VCaP (cell line): ENCODE data around the gene TM9SF4.
"Not testable (repeated sequence)": the region's sequence is repeated elsewhere in the genome, so short reads cannot be mapped to it uniquely, and the experiment has no call there.

ENCODE experiments used
- H3K27ac ChIP-seq: fragments of 450-650 bp; 2 replicates; pipeline ENCODE4 v1.5.1; 2017
- CTCF ChIP-seq: fragments of 450-650 bp; conservative IDR thresholded peaks from 2 replicates; pipeline ENCODE4 v1.5.1; 2017; ENCODE audit warnings: mild to moderate bottlenecking, moderate library complexity

The TM9SF4 gene

GRCh38 chr20:32160341-32160740 lies 50.8 kb downstream of the TM9SF4 start:
- H3K27ac ChIP-seq: no peak overlapping the region
- no peak for TF ChIP-seq CTCF

- TF ChIP-seq CTCF: no peak
- no peak overlapping the region for H3K27ac ChIP-seq
These were observed 52.8 kb downstream of the TM9SF4 start for GRCh38 chr20:32162351-32162750.

- no peak for TF ChIP-seq CTCF
- no peak overlapping the region for H3K27ac ChIP-seq
These were observed 54.4 kb downstream of the TM9SF4 start for GRCh38 chr20:32163951-32164350.

- H3K27ac ChIP-seq: no peak overlapping the region
- TF ChIP-seq CTCF: no peak
These were observed 55.6 kb downstream of the TM9SF4 start for GRCh38 chr20:32164984-32165735.

- TF ChIP-seq CTCF: no peak
- no peak overlapping the region for H3K27ac ChIP-seq
These were observed 56.5 kb downstream of the TM9SF4 start for GRCh38 chr20:32165836-32166545.

- no peak for TF ChIP-seq CTCF
- H3K27ac ChIP-seq: no peak overlapping the region
These were observed 58.0 kb downstream of the TM9SF4 start for GRCh38 chr20:32167552-32167951.

GRCh38 chr20:32168184-32168910 lies 58.8 kb downstream of the TM9SF4 start:
- TF ChIP-seq CTCF: no peak
- H3K27ac ChIP-seq: no peak overlapping the region

- not testable (repeated sequence) for H3K27ac ChIP-seq
These were observed 68.2 kb downstream of the TM9SF4 start for GRCh38 chr20:32177696-32178095.
